Measurements from ENCODE around the gene NOVA2. TPM values are rescaled to one million over a fixed set of nuclear protein-coding genes. Genes with fewer than 3 reads are reported as not detected.

Gene NOVA2
- polyA plus RNA-seq, 1 donor = 2.5 TPM

DNA sequence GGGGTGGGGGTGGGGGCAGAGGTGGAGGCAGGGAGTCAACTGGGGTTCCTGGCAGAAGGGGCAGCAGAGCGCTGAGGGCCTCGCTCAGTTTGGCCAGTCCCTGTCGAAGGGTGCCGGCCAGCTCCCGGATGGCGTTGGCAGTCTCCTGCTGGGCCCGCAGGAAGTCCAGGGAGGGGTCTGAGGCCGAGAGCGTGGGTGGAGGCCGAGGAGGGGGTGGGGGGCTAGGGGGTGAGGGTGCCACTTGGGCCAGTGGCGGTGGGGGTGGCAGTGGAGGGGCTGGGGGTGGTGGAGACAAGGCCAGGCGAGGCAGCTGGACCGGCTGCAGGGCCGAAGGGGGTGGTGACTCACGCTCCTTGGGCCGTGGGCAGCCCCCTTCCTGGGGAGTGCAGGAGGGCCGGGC is 82.8 kb downstream of the NOVA2 start:
- Histone ChIP-seq H3K27ac (ENCODE audit: low read length) (no peak overlapping the region), H3K9me3 (ENCODE audit: control insufficient read depth, low read depth, low read length) (no peaks in the 10 kb centered on the region), H3K27me3 (ENCODE audit: control insufficient read depth, insufficient read depth, low read length) (no peaks in the 10 kb centered on the region), H3K36me3 (ENCODE audit: control insufficient read depth, insufficient read depth, low read length) (peaks cover 7% of the 10 kb centered on the region), H3K4me1 (ENCODE audit: control insufficient read depth, insufficient read depth, low read length) (peaks cover 18% of the 10 kb centered on the region), H3K4me3 (ENCODE audit: low read length) (no peak overlapping the region)
- no CpG with 5 or more reads among the region's 17 CpGs for WGBS (ENCODE audit: insufficient coverage, low lambda C conversion rate)
- DNase-seq = no peak

DNA sequence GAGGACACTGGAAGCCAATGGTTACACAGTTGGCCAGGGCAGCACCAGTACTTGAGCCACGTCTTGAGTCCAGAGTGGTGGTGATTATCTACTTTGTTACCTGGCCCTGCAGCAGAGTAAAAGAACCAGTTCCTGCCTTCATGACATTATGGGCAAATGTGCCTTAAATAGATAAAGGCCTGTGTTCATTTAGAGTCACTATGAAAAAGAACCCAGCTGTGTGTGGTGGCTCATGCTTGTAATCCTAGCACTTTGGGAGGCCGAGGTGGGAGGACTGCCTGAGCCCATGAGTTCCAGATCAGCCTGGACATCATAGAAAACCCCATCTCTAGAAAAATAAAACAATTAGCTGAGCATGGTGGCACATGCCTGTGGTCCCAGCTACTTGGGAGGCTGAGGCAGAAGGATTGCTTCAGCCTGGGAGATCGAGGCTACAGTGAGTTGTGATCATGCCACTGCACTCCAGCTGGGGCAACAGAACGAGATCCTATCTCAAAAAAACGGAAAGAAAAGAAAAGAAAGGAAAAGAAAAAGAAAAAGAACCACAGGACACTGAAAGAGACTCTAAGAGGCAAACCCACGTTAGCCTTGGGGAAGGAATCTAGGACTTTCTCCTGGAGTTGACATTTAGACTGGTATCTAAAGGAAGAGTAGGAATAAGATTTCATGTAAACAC is 84.3 kb downstream of the NOVA2 start:
- H3K4me3 ChIP-seq (ENCODE audit: low read length) = no peak overlapping the region
- WGBS (ENCODE audit: insufficient coverage, low lambda C conversion rate) = 83% methylated on average over 3 of the region's 6 CpGs

DNA sequence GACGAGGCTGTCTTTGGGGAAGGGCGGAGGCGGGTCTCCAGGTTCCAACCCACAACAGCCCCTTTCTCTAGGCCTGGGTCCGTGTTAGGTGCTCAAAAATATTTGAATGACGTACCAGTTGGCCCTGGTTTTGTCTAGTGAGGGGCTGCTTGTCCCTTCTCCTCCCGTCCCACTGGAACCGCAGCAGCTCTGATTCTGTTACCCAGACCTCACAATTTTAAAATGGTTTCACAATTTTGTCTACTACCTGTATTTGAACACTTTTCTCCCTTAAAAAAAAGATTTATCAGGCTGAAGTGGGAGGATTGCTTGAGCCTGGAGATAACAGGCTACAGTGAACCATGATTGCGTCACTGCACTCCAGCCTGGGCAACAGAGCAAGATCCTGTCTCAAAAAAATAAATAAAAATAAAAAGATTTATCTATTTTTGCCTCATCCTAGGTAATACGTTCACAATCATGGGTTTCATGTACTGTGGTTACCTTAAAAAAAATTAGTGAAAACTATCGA is 86.4 kb downstream of the NOVA2 start:
- H3K4me1 ChIP-seq (ENCODE audit: control insufficient read depth, insufficient read depth, low read length) = peaks cover 26% of the 10 kb centered on the region
- no peak for DNase-seq
- WGBS (ENCODE audit: insufficient coverage, low lambda C conversion rate) = 80% methylated on average over 2 of the region's 10 CpGs
- H3K36me3 ChIP-seq (ENCODE audit: control insufficient read depth, insufficient read depth, low read length) = peaks cover 15% of the 10 kb centered on the region
- H3K9me3 ChIP-seq (ENCODE audit: control insufficient read depth, low read depth, low read length) = peaks cover 11% of the 10 kb centered on the region
- H3K4me3 ChIP-seq (ENCODE audit: low read length) = peak overlapping the region; percentile 66
- H3K27ac ChIP-seq (ENCODE audit: low read length) = peak overlapping the region; percentile 72
- H3K27me3 ChIP-seq (ENCODE audit: control insufficient read depth, insufficient read depth, low read length) = no peaks in the 10 kb centered on the region

More for the DNA sequence above, 84.3 kb downstream of the NOVA2 start:
- Histone ChIP-seq H3K36me3 (ENCODE audit: control insufficient read depth, insufficient read depth, low read length) (peaks cover 11% of the 10 kb centered on the region), H3K4me1 (ENCODE audit: control insufficient read depth, insufficient read depth, low read length) (peaks cover 12% of the 10 kb centered on the region), H3K27me3 (ENCODE audit: control insufficient read depth, insufficient read depth, low read length) (no peaks in the 10 kb centered on the region), H3K9me3 (ENCODE audit: control insufficient read depth, low read depth, low read length) (peaks cover 5% of the 10 kb centered on the region), H3K27ac (ENCODE audit: low read length) (no peak overlapping the region)
- DNase-seq = no peak

DNA sequence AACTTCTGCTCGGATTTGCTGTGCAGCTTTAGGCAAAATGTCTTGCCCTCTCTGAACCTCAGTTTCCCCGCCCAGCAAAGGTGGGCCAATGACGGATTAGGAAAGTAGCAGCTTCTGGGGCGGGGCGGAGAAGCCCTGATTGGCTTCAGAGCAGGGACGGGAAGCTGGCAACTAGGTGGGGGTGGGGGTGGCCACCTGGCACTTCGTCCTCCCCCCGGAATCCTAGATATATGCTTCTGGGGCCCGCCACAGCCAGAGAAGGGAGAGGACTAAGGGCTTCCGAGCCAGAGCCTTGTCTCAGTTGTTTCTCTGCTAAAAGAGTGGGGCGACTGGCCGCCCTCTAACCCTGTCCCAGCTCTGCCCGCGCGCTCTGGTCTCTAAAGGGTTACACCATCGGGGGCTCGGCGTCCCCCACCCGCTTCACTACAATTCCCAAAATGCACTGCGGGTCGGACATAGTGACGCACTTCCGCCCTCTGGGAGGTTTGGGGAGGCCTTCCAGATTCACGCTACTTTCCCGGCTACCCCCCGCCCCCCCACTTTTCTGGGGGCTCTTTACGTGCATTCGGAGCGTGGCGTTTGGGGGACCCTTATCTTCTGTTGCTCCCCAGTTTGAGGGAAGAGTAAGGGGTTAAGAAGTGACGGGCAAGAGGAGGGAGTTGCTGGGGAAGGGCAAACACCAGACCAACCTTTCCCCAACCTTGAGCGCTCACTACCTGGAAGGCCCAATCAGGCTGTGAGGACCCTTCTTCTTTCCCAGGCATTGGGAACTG is 87.1 kb downstream of the NOVA2 start:
- peak; percentile 85 to 92 for DNase-seq
- Histone ChIP-seq H3K9me3 (ENCODE audit: control insufficient read depth, low read depth, low read length) (peaks cover 11% of the 10 kb centered on the region), H3K4me3 (ENCODE audit: low read length) (peak overlapping the region; percentile 66), H3K36me3 (ENCODE audit: control insufficient read depth, insufficient read depth, low read length) (peaks cover 12% of the 10 kb centered on the region), H3K4me1 (ENCODE audit: control insufficient read depth, insufficient read depth, low read length) (peaks cover 32% of the 10 kb centered on the region), H3K27ac (ENCODE audit: low read length) (peak overlapping the region; percentile 72), H3K27me3 (ENCODE audit: control insufficient read depth, insufficient read depth, low read length) (no peaks in the 10 kb centered on the region)
- WGBS (ENCODE audit: insufficient coverage, low lambda C conversion rate) = no CpG with 5 or more reads among the region's 32 CpGs

DNA sequence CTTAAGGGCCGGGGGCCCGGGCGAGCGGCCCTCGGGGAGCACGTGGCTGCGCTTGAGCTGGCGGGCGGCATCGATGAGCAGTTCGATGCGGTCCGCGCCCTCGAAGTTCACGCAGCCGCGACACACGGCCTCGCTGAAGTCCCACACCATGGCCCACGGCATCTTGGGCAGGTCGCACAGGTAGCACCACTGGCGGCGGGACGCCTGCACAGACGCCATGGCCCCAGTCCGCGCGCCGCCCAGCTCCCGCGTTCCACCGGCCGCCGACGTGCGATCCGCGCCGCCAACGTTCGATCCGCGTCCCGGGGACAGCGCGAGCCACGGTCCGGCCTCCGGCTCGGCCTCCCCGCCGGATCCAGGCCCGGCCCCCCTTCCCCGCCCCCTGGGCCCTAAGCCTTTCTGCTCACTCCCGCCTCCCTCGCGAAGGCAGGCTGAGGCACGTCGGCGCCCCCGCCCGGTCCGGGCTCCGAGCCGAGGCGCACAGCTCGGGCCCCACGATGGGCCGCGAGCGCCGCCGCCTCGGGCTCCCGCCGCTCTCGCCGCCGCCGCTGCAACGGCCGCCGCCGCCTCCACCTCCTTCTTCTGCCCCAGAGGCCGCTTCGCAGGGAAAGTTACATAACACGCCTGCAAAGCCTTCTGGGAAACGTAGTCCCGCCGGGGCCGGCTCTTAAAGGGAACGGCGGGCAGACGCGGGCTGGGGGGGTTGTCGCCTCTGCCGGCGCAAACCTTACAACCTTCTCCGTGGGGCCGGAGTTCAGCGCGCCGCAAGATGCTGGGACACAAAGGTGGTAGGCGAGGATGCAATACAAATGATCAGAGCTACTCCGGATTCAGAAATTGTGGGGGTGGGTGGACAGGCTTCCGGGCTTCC is 87.9 kb downstream of the NOVA2 start, which contains the start of gene IRF2BP1:
IRF2BP1 (minus strand) TSS at position 586 of the 871 bp plus-strand sequence; CDS start at position 219, 367 bp downstream.
- peaks cover 12% of the 10 kb centered on the region for H3K36me3 ChIP-seq (ENCODE audit: control insufficient read depth, insufficient read depth, low read length)
- no peaks in the 10 kb centered on the region for H3K27me3 ChIP-seq (ENCODE audit: control insufficient read depth, insufficient read depth, low read length)
- peaks cover 40% of the 10 kb centered on the region for H3K4me1 ChIP-seq (ENCODE audit: control insufficient read depth, insufficient read depth, low read length)
- peaks cover 11% of the 10 kb centered on the region for H3K9me3 ChIP-seq (ENCODE audit: control insufficient read depth, low read depth, low read length)
- peak within 1 kb of the TSS; percentile 66 for H3K4me3 ChIP-seq (ENCODE audit: low read length)
- WGBS (ENCODE audit: insufficient coverage, low lambda C conversion rate) = no CpG with 5 or more reads among the region's 107 CpGs
- DNase-seq = peak; percentile 89 to 96
- H3K27ac ChIP-seq (ENCODE audit: low read length) = peak within 1 kb of the TSS; percentile 72

DNA sequence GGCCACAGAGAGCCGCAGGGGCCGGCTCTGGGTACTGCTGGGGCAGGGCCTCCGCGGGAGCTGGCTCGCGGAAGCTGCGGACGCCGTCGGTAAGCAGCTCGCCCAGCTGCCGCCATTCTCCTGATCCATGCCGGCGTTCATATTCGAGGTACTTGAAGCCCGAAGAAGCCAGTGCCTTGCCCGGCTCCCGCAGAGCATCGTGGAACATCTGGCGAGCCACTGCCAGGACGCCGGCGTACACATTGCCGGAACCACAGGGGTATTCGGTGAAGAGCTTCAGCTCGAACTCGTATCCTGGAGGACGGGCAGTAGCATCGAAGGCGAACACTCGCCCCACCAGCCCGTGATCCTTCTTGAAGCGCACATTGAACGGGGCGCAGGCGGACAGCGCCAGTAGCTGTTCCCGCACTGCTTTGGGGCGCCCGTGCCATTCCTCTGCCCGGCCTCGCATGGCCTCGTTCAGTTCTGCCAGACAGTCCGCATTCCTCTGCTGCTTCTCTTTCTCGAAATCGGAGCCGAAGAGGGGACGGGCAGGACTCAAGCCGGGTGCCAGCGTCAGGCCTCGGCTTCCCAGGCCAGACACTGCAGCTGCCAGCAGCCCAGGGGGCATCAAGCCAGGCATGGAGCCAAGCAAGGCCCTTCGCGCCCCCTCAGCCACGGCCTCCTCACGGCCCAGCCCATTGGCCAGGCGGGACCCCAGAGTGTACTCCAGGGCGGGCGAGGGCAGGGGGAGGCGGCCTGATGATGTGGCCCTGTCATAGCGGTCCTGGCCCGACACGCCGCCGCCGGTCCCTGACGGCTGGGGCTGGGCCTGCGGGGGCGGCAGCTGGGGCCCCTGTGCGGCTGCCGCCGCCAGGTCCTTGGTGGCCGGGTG is 88.7 kb downstream of the NOVA2 start:
- no peak for DNase-seq

DNA sequence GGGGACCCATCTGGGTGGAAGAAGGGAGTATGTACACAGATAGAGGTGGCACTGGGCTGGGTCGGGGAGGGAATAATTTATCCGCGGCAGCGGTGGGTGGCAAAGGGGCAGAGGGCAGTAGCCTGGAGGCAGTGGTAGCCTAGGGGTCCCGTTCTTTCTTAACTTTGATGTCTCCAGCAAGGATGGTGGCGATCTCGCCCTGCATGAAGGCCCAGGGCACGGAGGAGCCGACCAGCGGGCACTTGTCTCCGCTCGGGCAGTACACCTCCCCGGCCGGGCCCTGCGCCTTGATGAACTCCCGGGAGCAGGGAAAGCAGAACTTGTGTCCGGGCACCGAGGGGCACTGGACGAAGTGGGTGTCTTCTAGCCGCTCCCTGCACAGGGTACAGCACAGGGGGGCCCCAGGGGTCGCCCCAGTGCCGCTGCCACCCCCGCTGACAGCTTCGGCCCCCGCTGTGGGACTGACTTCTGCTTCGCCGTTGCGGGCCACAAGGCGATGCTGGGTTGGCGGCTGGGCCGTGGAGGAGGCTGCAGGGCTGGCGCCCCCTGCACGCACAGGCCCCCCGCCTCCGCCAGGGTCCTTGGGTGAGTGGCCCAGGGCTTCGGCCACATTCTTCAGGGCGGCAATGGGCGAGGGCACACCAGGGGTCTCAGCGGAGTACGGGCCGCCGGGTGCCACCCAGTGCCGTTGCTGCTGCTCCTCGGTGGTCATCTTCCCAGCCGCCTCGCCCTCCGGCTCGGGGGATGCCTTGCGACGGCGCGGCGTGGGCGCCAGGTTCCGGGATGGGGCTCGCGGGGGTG is 89.6 kb downstream of the NOVA2 start:
- H3K27ac ChIP-seq (ENCODE audit: low read length) = no peak overlapping the region

More for the DNA sequence above, 88.7 kb downstream of the NOVA2 start:
- Histone ChIP-seq H3K27me3 (ENCODE audit: control insufficient read depth, insufficient read depth, low read length) (no peaks in the 10 kb centered on the region), H3K4me1 (ENCODE audit: control insufficient read depth, insufficient read depth, low read length) (peaks cover 47% of the 10 kb centered on the region), H3K36me3 (ENCODE audit: control insufficient read depth, insufficient read depth, low read length) (peaks cover 12% of the 10 kb centered on the region), H3K4me3 (ENCODE audit: low read length) (peak overlapping the region; percentile 66), H3K9me3 (ENCODE audit: control insufficient read depth, low read depth, low read length) (peaks cover 11% of the 10 kb centered on the region), H3K27ac (ENCODE audit: low read length) (peak overlapping the region; percentile 39)
- WGBS (ENCODE audit: insufficient coverage, low lambda C conversion rate) = no CpG with 5 or more reads among the region's 72 CpGs

More for the DNA sequence above, 89.6 kb downstream of the NOVA2 start:
- WGBS (ENCODE audit: insufficient coverage, low lambda C conversion rate) = no CpG with 5 or more reads among the region's 57 CpGs
- H3K36me3 ChIP-seq (ENCODE audit: control insufficient read depth, insufficient read depth, low read length) = peaks cover 11% of the 10 kb centered on the region
- H3K4me1 ChIP-seq (ENCODE audit: control insufficient read depth, insufficient read depth, low read length) = peaks cover 48% of the 10 kb centered on the region
- H3K27me3 ChIP-seq (ENCODE audit: control insufficient read depth, insufficient read depth, low read length) = no peaks in the 10 kb centered on the region
- peak overlapping the region; percentile 32 for H3K4me3 ChIP-seq (ENCODE audit: low read length)
- DNase-seq = no peak
- peaks cover 11% of the 10 kb centered on the region for H3K9me3 ChIP-seq (ENCODE audit: control insufficient read depth, low read depth, low read length)
